ENCODE measurements around the gene SLC66A2. TPM values are rescaled to one million over a fixed set of nuclear protein-coding genes. Genes with fewer than 3 reads are reported as not detected.
A peak's percentile ranks its signal among the peaks of the same experiment; 100 is the strongest.

The SLC66A2 gene
- total and polyA plus RNA-seq, 12 donors, result 5.1 to 47.8 (median 32.9) TPM

DNA sequence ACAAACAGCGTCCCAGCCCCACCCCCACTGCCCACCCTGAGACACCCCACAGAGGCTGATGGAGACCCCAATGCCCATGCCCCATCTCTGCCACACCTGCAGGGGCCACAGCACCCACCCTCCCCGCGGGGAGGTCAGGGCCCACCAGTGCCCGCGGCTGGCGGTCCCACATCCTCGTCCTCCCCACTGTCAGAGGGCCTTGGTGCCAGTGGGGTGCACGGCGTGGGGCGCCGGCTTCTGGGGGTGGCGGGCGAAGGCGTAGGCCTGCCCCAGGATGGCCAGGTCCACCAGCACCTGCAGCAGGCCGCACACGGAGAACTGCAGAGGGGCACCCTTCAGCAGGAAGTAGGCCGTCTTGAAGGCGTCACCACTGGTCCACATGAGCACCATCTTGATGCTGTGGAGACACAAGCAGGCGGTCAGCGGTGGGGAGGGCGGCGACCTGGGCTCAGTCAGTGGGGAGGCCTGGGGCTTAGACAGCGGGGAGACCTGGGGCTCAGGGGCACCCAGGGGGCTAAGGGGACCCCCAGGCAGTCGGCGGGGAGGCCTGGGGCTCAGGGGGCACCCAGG is 47.6 kb downstream of the SLC66A2 start:
- peak in 1 of 7 donors; percentile 15 for DNase-seq
- Histone ChIP-seq H3K9me3 (replicated peaks in 1 of 3) (no peaks in the 10 kb centered on the region), H3K27ac (no peak overlapping the region), H3K4me3 (no peak overlapping the region), H3K27me3 (no peaks in the 10 kb centered on the region), H3K4me1 (replicated peaks in 1 of 2) (no peaks in the 10 kb centered on the region), H3K36me3 (replicated peaks in 1 of 2) (peaks cover 0 to 9% of the 10 kb centered on the region in 2 donors)
- intact Hi-C loops (cut with DNase I), result no loop called here
- WGBS, 4 donors, result 95 to 100% (median 98%) methylated on average over 1 to 25 of the region's 25 CpGs
- TF ChIP-seq POLR2A (IDR thresholded peaks at IDR 0.05), result no peak
- TF ChIP-seq, protein P1, sequence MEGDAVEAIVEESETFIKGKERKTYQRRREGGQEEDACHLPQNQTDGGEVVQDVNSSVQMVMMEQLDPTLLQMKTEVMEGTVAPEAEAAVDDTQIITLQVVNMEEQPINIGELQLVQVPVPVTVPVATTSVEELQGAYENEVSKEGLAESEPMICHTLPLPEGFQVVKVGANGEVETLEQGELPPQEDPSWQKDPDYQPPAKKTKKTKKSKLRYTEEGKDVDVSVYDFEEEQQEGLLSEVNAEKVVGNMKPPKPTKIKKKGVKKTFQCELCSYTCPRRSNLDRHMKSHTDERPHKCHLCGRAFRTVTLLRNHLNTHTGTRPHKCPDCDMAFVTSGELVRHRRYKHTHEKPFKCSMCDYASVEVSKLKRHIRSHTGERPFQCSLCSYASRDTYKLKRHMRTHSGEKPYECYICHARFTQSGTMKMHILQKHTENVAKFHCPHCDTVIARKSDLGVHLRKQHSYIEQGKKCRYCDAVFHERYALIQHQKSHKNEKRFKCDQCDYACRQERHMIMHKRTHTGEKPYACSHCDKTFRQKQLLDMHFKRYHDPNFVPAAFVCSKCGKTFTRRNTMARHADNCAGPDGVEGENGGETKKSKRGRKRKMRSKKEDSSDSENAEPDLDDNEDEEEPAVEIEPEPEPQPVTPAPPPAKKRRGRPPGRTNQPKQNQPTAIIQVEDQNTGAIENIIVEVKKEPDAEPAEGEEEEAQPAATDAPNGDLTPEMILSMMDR (IDR thresholded peaks at IDR 0.05), result no peak

DNA sequence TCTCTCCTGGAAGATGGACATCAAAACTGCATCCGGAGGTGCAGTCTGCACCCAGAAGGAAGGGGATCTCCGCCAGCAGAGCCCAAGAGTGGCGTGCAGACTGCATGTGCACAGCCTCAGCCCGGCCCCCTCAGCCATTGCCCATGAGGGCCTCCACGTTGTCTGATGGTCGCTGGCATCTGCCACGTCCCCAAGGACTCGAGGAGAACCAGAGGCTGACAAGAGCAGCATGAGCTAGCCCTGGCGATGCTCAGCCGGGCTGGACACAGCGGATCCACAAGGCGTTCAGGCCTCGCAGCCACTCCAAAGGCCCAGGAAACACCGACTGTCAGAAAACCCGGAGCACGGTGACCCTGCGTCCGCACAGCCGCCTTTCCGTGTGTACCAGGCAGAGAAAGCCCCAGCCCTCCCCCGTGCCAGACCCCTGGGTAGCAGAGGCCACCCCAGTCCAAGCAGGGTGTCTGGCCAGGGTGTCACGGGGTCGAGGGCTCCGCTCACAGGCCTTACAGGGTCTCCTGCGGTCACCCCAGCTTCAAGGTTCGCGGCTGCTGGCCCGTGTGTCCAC is 48.3 kb downstream of the SLC66A2 start:
- TF ChIP-seq POLR2A (IDR thresholded peaks at IDR 0.05), result no peak
- TF ChIP-seq, protein P1 (IDR thresholded peaks at IDR 0.05), result no peak
- peak in 3 of 7 donors; percentile 13 to 43 (median 22) for DNase-seq
- Histone ChIP-seq H3K4me1 (replicated peaks in 1 of 2) (no peaks in the 10 kb centered on the region), H3K4me3 (no peak overlapping the region), H3K36me3 (replicated peaks in 1 of 2) (peaks cover 0 to 9% of the 10 kb centered on the region in 2 donors), H3K9me3 (replicated peaks in 1 of 3) (no peaks in the 10 kb centered on the region), H3K27me3 (no peaks in the 10 kb centered on the region), H3K27ac (no peak overlapping the region)
- whole genome bisulfite sequencing, 4 donors, result 93 to 96% (median 96%) methylated on average over 28 of the region's 28 CpGs; no CpG with 5 or more reads in 1 of the 4 donors
- intact Hi-C loops (cut with DNase I), result no loop called here

DNA sequence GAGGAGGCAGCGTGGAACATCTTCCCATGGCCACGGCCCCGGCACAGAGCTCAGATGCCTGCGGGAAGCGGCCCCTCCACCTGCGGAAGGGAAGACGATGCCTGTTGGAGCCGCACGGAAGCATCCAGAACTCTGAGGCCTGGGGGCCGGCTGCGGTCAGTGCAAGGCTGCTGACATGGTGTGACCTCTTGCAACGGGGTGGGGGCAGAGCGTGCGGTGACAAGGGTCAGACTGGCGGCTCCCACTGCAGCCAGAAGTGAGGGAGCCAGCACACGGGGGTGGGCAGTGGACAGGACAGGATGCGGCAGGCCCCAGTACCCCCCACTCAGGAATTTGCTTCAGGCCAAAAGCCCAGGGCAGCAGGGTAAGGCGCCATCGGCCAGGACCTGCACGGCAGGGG is 48.8 kb downstream of the SLC66A2 start:
- TF ChIP-seq POLR2A (IDR thresholded peaks at IDR 0.05), result no peak
- no peaks in the 10 kb centered on the region for H3K4me1 ChIP-seq (replicated peaks in 1 of 2)
- peak in 2 of 7 donors; percentile 13 to 44 for DNase-seq
- H3K36me3 ChIP-seq (replicated peaks in 1 of 2), result peaks cover 0 to 9% of the 10 kb centered on the region in 2 donors
- no peaks in the 10 kb centered on the region for H3K9me3 ChIP-seq (replicated peaks in 1 of 3)
- intact Hi-C loops (cut with DNase I), result no loop called here
- H3K27me3 ChIP-seq, result no peaks in the 10 kb centered on the region
- no peak overlapping the region for H3K4me3 ChIP-seq
- no peak overlapping the region for H3K27ac ChIP-seq
- WGBS, 4 donors, result 93 to 99% (median 97%) methylated on average over 16 to 20 of the region's 20 CpGs

DNA sequence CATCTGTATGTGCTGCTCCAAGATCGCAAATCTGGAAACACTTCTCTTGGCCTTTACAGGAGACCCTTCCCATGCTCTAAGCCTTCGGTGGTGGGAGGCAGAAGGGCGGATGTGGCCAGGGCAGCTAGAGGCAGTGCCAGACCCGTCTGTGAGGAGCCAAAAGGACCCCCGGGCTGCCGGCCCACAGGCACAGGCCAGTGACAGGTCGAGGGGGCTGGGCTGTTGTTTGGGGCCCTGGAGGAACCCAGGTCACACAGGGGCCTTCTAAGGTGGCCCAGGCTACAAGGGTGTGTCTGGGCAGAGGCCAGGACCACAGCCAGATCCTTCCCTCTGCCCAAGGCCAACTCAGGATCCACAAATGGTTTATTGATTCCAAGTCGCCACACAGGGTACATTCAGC is 49.4 kb downstream of the SLC66A2 start:
- Histone ChIP-seq H3K4me1 (replicated peaks in 1 of 2) (no peaks in the 10 kb centered on the region), H3K4me3 (no peak overlapping the region), H3K27ac (no peak overlapping the region), H3K9me3 (replicated peaks in 1 of 3) (peaks cover 0 to 4% (median 0%) of the 10 kb centered on the region in 3 donors), H3K27me3 (no peaks in the 10 kb centered on the region), H3K36me3 (replicated peaks in 1 of 2) (peaks cover 0 to 9% of the 10 kb centered on the region in 2 donors)
- intact Hi-C loops (cut with DNase I), result no loop called here
- WGBS, 4 donors, result 87 to 100% (median 93%) methylated on average over 2 to 8 of the region's 8 CpGs
- TF ChIP-seq, protein P1 (IDR thresholded peaks at IDR 0.05), result no peak
- TF ChIP-seq POLR2A (IDR thresholded peaks at IDR 0.05), result no peak
- DNase-seq, result peak in 1 of 7 donors; percentile 13

Measured in adrenal gland (tissue), 12 donors.